Esophagus squamous epithelium (tissue), 4 donors: Measurements from ENCODE around the gene GPHN.

Source experiments
- POLR2A ChIP-seq, 4 donors: fragments of 450-650 bp; IDR thresholded peaks; one replicate each; pipeline ENCODE4 v1.6.1; 2017; ENCODE audit warnings: antibody characterized with exemption in 4 of 4, mild to moderate bottlenecking in 4 of 4, moderate library complexity in 3 of 4
- TF ChIP-seq, protein P1 (sequence below), 6 experiments: fragments of 450-650 bp in 4 of 6; fragments of 200-600 bp in 2 of 6; sonication (generic) in 2 of 6; IDR thresholded peaks; one replicate each; pipeline ENCODE4 v1.5.1; 2016 to 2019; ENCODE audit warnings: antibody characterized with exemption in 6 of 6, mild to moderate bottlenecking in 4 of 6, moderate library complexity in 4 of 6

DNA sequence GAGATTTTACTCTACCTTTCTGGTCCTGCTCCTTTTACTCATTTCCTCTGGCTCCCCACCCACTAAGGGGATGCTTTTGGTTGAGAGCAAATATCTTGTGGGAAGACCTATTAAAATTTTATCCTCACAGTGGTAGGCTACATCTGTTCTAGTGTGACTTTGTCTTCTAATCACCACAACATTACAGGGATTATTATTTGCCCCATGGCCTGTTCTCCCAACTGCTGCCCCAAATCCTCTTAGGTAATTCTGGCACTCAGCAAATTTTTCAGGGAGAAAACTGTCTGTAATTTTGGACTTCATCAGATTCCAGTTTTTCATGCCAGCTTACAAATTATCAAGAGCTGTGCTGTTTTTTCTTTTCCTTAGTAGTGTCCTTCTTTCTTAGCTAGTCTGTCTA is 172.3 kb downstream of the GPHN start:
- TF ChIP-seq, protein P1, sequence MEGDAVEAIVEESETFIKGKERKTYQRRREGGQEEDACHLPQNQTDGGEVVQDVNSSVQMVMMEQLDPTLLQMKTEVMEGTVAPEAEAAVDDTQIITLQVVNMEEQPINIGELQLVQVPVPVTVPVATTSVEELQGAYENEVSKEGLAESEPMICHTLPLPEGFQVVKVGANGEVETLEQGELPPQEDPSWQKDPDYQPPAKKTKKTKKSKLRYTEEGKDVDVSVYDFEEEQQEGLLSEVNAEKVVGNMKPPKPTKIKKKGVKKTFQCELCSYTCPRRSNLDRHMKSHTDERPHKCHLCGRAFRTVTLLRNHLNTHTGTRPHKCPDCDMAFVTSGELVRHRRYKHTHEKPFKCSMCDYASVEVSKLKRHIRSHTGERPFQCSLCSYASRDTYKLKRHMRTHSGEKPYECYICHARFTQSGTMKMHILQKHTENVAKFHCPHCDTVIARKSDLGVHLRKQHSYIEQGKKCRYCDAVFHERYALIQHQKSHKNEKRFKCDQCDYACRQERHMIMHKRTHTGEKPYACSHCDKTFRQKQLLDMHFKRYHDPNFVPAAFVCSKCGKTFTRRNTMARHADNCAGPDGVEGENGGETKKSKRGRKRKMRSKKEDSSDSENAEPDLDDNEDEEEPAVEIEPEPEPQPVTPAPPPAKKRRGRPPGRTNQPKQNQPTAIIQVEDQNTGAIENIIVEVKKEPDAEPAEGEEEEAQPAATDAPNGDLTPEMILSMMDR (IDR thresholded peaks at IDR 0.05): no peak
- TF ChIP-seq POLR2A (IDR thresholded peaks at IDR 0.05): no peak
